GM18861 (cell line): Measurements from ENCODE around the gene RNU1-2.
A peak's percentile ranks its signal among the peaks of the same experiment; 100 is the strongest.
"Not testable (repeated sequence)": the region's sequence is repeated elsewhere in the genome, so short reads cannot be mapped to it uniquely, and the experiment has no call there.

Experiments used
- ATAC-seq: cut with Tn5 transposase; IDR thresholded peaks from one replicate; pipeline ENCODE4 v1.9.1; 2021; ENCODE audit not compliant: unreplicated experiment

RNU1-2 gene

DNA sequence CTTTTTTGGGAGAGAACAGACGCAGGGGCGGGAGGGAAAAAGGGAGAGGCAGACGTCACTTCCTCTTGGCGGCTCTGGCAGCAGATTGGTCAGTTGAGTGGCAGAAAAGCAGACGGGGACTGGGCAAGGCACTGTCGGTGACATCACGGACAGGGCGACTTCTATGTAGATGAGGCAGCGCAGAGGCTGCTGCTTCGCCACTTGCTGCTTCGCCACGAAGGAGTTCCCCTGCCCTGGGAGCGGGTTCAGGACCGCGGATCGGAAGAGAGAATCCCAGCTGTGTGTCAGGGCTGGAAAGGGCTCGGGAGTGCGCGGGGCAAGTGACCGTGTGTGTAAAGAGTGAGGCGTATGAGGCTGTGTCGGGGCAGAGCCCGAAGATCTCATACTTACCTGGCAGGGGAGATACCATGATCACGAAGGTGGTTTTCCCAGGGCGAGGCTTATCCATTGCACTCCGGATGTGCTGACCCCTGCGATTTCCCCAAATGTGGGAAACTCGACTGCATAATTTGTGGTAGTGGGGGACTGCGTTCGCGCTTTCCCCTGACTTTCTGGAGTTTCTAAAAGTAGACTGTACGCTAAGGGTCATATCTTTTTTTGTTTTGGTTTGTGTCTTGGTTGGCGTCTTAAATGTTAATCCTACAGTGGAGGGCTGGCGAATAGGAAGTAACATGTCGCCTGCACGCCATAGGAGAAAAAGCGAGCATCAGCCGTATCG lies at the start of gene RNU1-2:
Gene RNU1-2, plus strand, starts transcription at position 383 of the 718 bp plus-strand sequence.
- ATAC-seq: peak; percentile 96

GRCh38 chr1:16856201-16856600 lies 39.6 kb upstream of the RNU1-2 start:
- ATAC-seq: not testable (repeated sequence)

GRCh38 chr1:16859167-16860041 lies 36.4 kb upstream of the RNU1-2 start:
- ATAC-seq: not testable (repeated sequence)

GRCh38 chr1:16860048-16860447 lies 35.7 kb upstream of the RNU1-2 start:
- ATAC-seq: not testable (repeated sequence)

DNA sequence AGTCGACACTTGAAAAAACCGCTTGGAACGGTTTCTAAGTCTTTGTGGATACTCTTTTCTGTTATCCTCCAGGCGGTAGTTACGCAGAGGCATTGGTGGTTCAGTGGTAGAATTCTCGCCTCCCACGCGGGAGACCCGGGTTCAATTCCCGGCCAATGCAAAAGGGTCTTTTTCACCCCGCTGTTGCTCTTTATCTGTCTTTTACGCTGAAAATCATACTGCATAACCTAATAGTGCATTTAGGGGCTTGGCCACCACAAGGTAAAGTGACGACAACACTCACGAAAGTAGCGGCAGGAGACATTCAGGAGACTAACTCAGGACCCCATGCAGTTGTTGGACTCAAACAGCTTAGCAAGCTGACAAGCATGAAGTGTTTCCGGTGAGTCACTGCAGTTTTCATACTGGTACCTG lies 33.9 kb upstream of the RNU1-2 start:
- ATAC-seq: not testable (repeated sequence)

DNA sequence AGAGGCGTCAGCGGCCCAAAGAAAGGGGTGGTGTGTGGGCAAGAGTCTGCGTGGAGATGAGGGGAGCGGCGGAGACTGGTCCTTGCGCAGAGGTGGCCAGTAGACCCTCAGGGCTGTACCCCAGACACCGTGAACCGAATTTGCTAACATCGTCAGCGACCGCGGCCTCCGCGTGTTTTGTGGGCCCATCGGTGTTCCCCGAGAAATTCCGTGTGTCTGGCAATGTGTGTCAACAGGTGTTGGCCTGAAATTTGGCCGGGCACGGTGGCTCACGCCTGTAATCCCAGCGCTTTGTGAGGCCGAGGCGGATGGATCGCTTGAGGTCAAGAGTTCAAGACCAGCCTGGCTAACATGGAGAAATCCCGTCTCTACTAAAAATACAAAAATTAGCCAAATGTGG lies 33.4 kb upstream of the RNU1-2 start:
- not testable (repeated sequence) for ATAC-seq

- ATAC-seq: peak; percentile 82
These were observed 32.8 kb upstream of the RNU1-2 start for GRCh38 chr1:16863024-16863423.

DNA sequence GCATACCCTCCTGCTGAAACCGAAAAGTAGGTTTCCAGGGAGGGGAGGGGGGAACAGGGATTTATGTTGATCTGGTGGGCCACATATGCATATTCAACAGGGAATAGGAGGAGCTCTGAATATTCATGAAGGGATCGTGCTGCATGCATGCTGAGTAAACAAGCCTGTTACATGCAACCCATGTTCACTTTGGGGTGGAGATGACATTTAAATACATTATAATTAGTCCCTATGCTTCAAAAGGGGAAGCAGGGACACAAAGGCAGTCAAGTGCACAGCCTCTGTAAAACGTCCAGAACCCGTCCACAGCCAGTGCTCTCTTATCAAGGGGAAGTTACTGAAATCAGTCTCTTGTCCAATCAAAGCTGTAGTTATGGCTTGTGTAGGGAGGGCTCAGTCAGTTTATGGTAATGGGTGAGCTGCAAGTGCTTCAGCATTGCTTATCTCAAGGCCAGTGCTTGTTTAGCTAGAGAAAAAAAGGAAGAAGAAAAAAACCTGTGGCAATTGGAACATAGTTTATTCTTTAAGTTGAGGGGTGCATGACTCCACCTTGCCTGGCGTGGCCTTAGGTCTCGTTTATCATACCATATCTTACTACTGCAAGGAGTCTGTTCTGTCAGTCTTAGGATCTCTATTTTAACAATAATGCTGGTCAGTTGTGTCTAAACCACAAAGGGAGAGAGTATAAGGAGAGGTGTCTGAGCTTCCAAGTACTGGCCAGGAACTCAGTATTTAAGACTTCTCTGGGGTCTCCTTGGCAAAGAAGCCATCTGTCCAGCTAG lies 28.7 kb upstream of the RNU1-2 start:
- ATAC-seq: not testable (repeated sequence)

- ATAC-seq: not testable (repeated sequence)
These were observed 27.0 kb upstream of the RNU1-2 start for GRCh38 chr1:16868787-16869186.

- ATAC-seq: not testable (repeated sequence)
These were observed 25.8 kb upstream of the RNU1-2 start for GRCh38 chr1:16869996-16870395.

- ATAC-seq: not testable (repeated sequence)
These were observed 24.6 kb upstream of the RNU1-2 start for GRCh38 chr1:16871171-16871570.

- not testable (repeated sequence) for ATAC-seq
These were observed 23.4 kb upstream of the RNU1-2 start for GRCh38 chr1:16872152-16873075.

DNA sequence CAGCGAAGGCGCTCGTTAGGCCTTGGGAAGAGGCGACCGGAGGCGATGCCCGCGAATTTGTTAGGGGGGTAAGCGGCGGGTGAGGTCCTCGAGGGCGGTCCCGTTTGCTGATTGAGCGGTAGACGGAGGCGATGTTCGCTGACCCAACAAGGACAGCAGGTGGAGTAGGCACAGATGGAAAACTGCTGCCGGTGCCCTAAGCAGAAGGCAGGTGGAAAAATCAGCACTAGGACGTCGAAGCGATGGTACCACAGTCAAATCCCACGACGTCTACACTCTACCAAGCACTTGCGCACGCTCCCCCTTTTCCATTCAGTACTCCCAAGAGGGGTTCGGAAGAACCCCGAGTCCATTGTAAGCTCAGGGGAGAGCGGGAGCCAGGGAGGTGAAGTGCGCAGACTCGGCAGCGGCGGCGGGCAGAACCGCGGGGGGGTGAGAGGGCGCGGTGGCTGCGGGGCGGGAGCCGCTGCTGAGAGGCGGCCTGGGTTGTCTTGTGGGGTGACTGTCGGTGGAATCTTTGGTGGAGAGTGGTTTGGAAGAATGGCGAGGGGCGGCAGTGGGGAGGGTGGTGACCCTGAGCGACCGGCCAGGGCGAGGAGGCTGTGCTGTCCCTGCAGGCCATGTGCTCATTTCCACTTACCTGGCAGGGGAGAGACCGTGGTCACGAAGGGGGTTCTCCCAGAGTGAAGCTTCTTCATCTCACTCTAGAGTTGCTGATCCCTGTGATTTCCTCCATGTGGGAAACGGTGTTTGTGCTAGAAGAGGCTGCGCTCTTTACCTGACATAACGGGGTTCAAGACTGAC lies 22.5 kb upstream of the RNU1-2 start:
- not testable (repeated sequence) for ATAC-seq

DNA sequence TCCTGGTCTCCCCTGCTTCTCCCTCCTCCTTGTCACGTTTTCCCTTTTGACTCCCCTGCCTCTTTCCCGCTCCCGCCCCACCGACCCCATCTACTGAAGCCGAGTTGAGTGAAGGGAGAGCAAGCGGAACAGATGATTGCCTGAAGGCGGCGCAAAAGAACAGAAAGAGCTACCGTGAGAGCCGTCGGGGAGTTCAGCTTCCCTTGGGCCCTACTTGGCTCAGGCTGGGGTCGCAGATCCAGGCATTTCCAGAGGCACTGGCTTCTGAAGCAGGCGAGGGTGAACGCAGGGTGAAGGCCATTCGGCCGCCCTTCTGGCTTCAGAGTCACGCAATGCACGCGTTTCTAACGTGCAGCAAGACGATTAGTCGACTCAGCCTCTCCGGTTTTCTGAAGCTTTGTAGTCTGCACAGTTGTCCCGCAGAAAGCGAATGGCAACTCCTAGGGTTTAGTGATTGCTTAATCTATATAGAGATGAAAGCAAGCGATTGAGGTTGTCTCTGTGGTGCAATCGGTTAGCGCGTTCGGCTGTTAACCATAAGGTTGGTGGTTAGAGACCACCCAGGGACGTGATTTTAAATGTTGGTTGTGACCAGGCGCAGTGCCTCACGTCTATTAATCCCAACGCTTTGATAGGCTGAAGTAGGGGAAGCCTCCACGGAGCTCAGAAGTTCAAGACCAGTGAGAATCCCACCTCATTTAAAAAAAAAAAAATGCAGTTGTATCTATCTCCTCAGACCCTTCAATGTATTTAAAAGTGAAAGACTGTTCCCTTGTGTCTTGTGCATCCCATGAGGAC lies 20.6 kb upstream of the RNU1-2 start:
- ATAC-seq: not testable (repeated sequence)

DNA sequence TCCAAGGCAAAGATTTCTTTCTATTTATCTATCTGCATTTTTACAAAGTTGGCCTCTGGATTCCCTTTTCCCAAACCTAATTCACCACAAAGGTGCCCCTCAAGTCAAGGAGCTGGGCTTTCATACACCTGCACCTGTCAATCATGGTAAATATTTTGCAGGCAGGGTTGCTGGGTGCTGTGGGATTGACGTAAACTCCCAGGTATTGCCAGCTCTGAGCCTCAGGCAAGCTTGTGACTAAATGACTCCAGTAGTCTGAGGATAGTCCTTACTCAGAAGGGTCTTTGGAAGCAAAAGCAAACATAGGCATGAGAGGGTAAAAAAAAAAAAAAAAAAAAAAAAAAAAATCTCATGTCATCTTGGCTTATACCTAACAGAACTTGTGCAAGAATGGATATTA lies 14.0 kb upstream of the RNU1-2 start:
- ATAC-seq: not testable (repeated sequence)

- no peak for ATAC-seq
These were observed 12.8 kb upstream of the RNU1-2 start for GRCh38 chr1:16882986-16883385.

GRCh38 chr1:16884487-16884886 lies 11.3 kb upstream of the RNU1-2 start:
- not testable (repeated sequence) for ATAC-seq

- no peak for ATAC-seq
These were observed 8.7 kb upstream of the RNU1-2 start for GRCh38 chr1:16886860-16887605.
